Spleen (tissue), 11 donors: ENCODE results near the gene HK3. TPM values are rescaled to one million over a fixed set of nuclear protein-coding genes. Genes with fewer than 3 reads are reported as not detected.

ENCODE experiments used
- DNase-seq: peaks from one replicate; pipeline ENCODE4 v3.0.0-alpha.2; 2020
- H3K27ac ChIP-seq, 8 donors: fragments of 200-600 bp; sonication (generic) in 7 of 8; 1 replicate in 4 of 8; 2 replicates in 4 of 8; pipeline versions ENCODE4 v1.5.0 to v1.8.0; 2016 to 2021; ENCODE audit warnings: inconsistent platforms in 4 of 8, mild to moderate bottlenecking in 4 of 8, moderate library complexity in 1 of 8
- H3K27me3 ChIP-seq, 7 donors: fragments of 200-600 bp; sonication (generic) in 6 of 7; replicated peaks in 1 of 7; 1 replicate in 4 of 7; 2 replicates in 3 of 7; pipeline versions ENCODE4 v1.5.0 to v1.8.0; 2016 to 2021; ENCODE audit warnings: inconsistent platforms in 3 of 7, mild to moderate bottlenecking in 1 of 7
- H3K36me3 ChIP-seq, 6 donors: fragments of 200-600 bp; sonication (generic) in 5 of 6; 1 replicate in 4 of 6; 2 replicates in 2 of 6; pipeline versions ENCODE4 v1.5.0 to v1.8.0; 2016 to 2021; ENCODE audit warnings: inconsistent platforms in 2 of 6
- H3K4me1 ChIP-seq, 6 donors: fragments of 200-600 bp; sonication (generic) in 5 of 6; 1 replicate in 3 of 6; 2 replicates in 3 of 6; pipeline versions ENCODE4 v1.5.0 to v1.8.0; 2016 to 2021; ENCODE audit warnings: inconsistent platforms in 3 of 6
- H3K4me3 ChIP-seq, 8 donors: fragments of 200-600 bp; sonication (generic) in 7 of 8; 1 replicate in 4 of 8; 2 replicates in 4 of 8; pipeline versions ENCODE4 v1.5.0 to v1.8.0; 2016 to 2021; ENCODE audit warnings: inconsistent platforms in 4 of 8, mild to moderate bottlenecking in 4 of 8, moderate library complexity in 2 of 8
- H3K9me3 ChIP-seq, 8 donors: fragments of 200-600 bp; sonication (generic) in 7 of 8; 1 replicate in 4 of 8; 2 replicates in 4 of 8; pipeline versions ENCODE4 v1.5.0 to v1.8.0; 2016 to 2021; ENCODE audit warnings: inconsistent platforms in 4 of 8
- CTCF ChIP-seq, 11 experiments: fragments of 200-600 bp in 7 of 11; fragments of 450-650 bp in 4 of 11; sonication (generic) in 4 of 11; IDR thresholded peaks in 8 of 11; conservative IDR thresholded peaks in 3 of 11; 1 replicate in 7 of 11; 2 replicates in 4 of 11; pipeline versions ENCODE4 v1.4.0 to v1.8.0; 2016 to 2021; ENCODE audit warnings: antibody characterized with exemption in 11 of 11, inconsistent platforms in 4 of 11, mild to moderate bottlenecking in 1 of 11
- POLR2A ChIP-seq, 3 donors: fragments of 450-650 bp; IDR thresholded peaks; one replicate each; pipeline ENCODE4 v1.5.1; 2017; ENCODE audit warnings: antibody characterized with exemption in 3 of 3, mild to moderate bottlenecking in 1 of 3
- POLR2AphosphoS5 ChIP-seq, 3 donors: sonication (generic); formaldehyde crosslinking; IDR thresholded peaks; one replicate each; pipeline ENCODE4 v1.5.1; 2017; ENCODE audit warnings: antibody characterized with exemption in 3 of 3
- WGBS, 5 donors: extraction: QIAGEN DNeasy Blood & Tissue Kit in 3 of 5; methylation state at CpG; one replicate each; pipeline versions ENCODE4 v1.1.5 to v1.1.7; 2013 to 2018; 5-methylcytosine and 5-hydroxymethylcytosine counted together
- intact Hi-C: fragments of 100-400 bp; cut with DNase I; formaldehyde crosslinking; loops from one replicate; pipeline ENCODE4 v1.15.0; 2023; ENCODE audit warnings: low total_unique reads
- polyA plus RNA-seq, 3 donors: library from polyadenylated mRNA; stranded (reverse); fragments of 200-250 nt; gene quantifications; one replicate each; pipeline ENCODE4 v1.2.1, GENCODE V29; 2013
- total RNA-seq, 7 donors: library from RNA; depleted of rRNA in 3 of 7; stranded (reverse); fragments of >200 nt in 3 of 7; fragmentation: NEBNext Ultra II Directional in 4 of 7; extraction: Animal tissue kit (Norgen Biotek cat#: 25700) in 4 of 7; gene quantifications; one replicate each; pipeline versions ENCODE4 v1.1.0 to v1.2.1, GENCODE V29; 2016 to 2021
- donor health status: healthy with polysubstance abuse.
- donor health status: DM: no; HTN: no; CAD: no; lungs with moderate emphysema.
- donor health status: DM: no; HTN: no; CAD: no.
- donor health status: Bipolar disorder and iron deficiency.
- donor health status: healthy.
- donor health status: DM: no; HTN: no; CAD: no.
- donor health status: DM: yes; HTN: yes; CAD: no.

HK3 gene
- total and polyA plus RNA-seq, 10 donors, result 38.8 to 369 (median 168) TPM

- peaks cover 0 to 44% (median 9%) of the 10 kb centered on the region in 6 donors for H3K36me3 ChIP-seq
- no peaks in the 10 kb centered on the region for H3K9me3 ChIP-seq
- H3K4me1 ChIP-seq, result peaks cover 0 to 13% (median 0%) of the 10 kb centered on the region in 6 donors
- no peak overlapping the region for H3K27ac ChIP-seq
- intact Hi-C loops, result no loop called here
- WGBS, 5 donors, result 81 to 87% (median 85%) methylated on average over 4 to 12 of the region's 12 CpGs
- no peak for TF ChIP-seq POLR2A (IDR thresholded peaks at IDR 0.05)
- no peak for TF ChIP-seq CTCF (IDR thresholded peaks at IDR 0.05 in 8 of 11, conservative IDR thresholded peaks at IDR 0.05 in 3 of 11)
- TF ChIP-seq POLR2AphosphoS5 (IDR thresholded peaks at IDR 0.05), result no peak
- no peak overlapping the region for H3K4me3 ChIP-seq
- DNase-seq, result no peak
- peaks cover 0 to 67% (median 7%) of the 10 kb centered on the region in 7 donors for H3K27me3 ChIP-seq
These were observed 20.7 kb downstream of the HK3 start for GRCh38 chr5:176878463-176878862.

DNA sequence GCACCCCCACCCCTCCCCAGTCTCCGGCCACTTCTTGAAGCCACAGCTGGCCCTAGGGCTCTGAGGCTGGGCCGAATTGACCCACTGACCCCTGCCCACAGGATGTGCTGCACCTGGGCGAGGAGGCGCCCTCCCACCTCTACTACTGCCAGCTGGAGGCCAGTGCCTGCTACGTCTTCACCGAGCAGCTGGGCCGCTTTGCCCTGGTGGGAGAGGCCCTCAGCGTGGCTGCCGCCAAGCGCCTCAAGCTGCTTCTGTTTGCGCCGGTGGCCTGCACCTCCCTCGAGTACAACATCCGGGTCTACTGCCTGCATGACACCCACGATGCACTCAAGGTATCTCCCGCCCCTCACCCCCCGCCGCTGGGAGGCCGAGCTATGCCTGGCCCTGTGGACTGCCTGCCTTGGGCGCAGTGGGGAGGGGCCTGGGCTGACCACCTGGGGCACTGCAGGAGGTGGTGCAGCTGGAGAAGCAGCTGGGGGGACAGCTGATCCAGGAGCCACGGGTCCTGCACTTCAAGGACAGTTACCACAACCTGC, 21.3 kb downstream of the HK3 start:
- Histone ChIP-seq H3K27me3 (peaks cover 0 to 67% (median 7%) of the 10 kb centered on the region in 7 donors), H3K4me3 (no peak overlapping the region), H3K27ac (no peak overlapping the region), H3K4me1 (peaks cover 0 to 13% (median 0%) of the 10 kb centered on the region in 6 donors), H3K9me3 (no peaks in the 10 kb centered on the region), H3K36me3 (peaks cover 0 to 38% (median 9%) of the 10 kb centered on the region in 6 donors)
- no peak for DNase-seq
- WGBS, 5 donors, result 70 to 83% (median 72%) methylated on average over 16 to 21 of the region's 21 CpGs
- TF ChIP-seq POLR2A (IDR thresholded peaks at IDR 0.05) (no peak), POLR2AphosphoS5 (IDR thresholded peaks at IDR 0.05) (peak; percentile 36 to 81 (median 58))
- intact Hi-C loops, result no loop called here

- no peak for DNase-seq
- H3K4me1 ChIP-seq, result peaks cover 0 to 13% (median 0%) of the 10 kb centered on the region in 6 donors
- H3K27ac ChIP-seq, result no peak overlapping the region
- intact Hi-C loops, result no loop called here
- no peaks in the 10 kb centered on the region for H3K9me3 ChIP-seq
- H3K27me3 ChIP-seq, result peaks cover 0 to 67% (median 7%) of the 10 kb centered on the region in 7 donors
- TF ChIP-seq POLR2AphosphoS5 (IDR thresholded peaks at IDR 0.05) (peak in 2 of 3 donors; percentile 15 to 69), CTCF (IDR thresholded peaks at IDR 0.05 in 8 of 11, conservative IDR thresholded peaks at IDR 0.05 in 3 of 11) (no peak)
- peaks cover 0 to 27% (median 6%) of the 10 kb centered on the region in 6 donors for H3K36me3 ChIP-seq
- H3K4me3 ChIP-seq, result no peak overlapping the region
- 66 to 83% (median 74%) methylated on average over 16 to 24 of the region's 24 CpGs for WGBS, 5 donors
These were observed 22.4 kb downstream of the HK3 start for GRCh38 chr5:176876506-176877431.

DNA sequence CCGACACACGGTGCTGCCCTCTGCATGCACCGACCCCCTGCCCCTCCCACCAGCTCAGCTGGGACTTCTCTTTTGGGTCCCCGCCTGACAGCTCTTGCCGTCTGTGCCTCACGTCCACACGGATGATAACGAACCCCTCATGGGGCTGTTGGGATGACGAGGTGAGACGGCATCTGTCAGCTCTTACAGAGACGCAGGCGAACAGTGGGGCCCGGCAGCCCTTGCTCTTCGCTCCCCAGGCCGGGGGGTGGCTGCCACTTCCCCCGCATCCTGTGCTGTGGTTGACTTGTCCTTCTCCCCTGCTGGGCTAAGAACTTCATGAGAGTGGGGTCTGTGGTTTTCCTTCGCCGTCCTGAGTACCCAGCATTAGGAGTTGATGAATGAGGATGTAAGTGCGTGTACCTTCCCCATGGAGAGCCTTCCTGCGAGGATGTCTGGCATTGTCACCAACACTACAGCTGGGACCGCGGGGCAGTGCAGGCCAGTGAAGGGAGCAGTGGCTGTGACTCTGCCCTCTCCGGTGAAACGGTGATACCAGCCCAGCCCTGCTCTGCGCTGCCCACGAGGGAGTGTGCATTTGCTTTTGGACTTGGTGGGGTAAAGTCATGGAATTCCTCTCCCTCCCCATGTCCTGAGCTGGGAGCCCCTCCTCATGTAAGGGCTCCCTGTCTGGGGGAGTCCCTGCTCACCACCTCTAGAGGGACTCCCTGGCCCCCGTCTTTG, 23.2 kb downstream of the HK3 start:
- intact Hi-C loops, result no loop called here
- no peak for DNase-seq

More for the DNA sequence above, 23.2 kb downstream of the HK3 start:
- WGBS, 5 donors, result 14 to 18% (median 15%) methylated on average over 21 to 27 of the region's 27 CpGs
- Histone ChIP-seq H3K27ac (no peak overlapping the region), H3K9me3 (no peaks in the 10 kb centered on the region), H3K4me3 (no peak overlapping the region), H3K4me1 (peaks cover 0 to 13% (median 0%) of the 10 kb centered on the region in 6 donors), H3K27me3 (peaks cover 0 to 67% (median 7%) of the 10 kb centered on the region in 7 donors), H3K36me3 (peaks cover 0 to 19% (median 2%) of the 10 kb centered on the region in 6 donors)
- TF ChIP-seq POLR2A (IDR thresholded peaks at IDR 0.05) (no peak), POLR2AphosphoS5 (IDR thresholded peaks at IDR 0.05) (peak; percentile 12 to 80 (median 22))
